ENCODE results near the gene FAM120C. TPM values are rescaled to one million over a fixed set of nuclear protein-coding genes. Genes with fewer than 3 reads are reported as not detected.

FAM120C gene
- total RNA-seq, 1 donor, result 8.6 TPM

- no peak overlapping the region for H3K4me3 ChIP-seq (ENCODE audit: low read depth, low read length)
- no peak for TF ChIP-seq CTCF (IDR thresholded peaks at IDR 0.05; ENCODE audit: insufficient read depth, low read depth, low read length)
- DNase-seq (ENCODE audit: low read depth), result no peak
Measured at GRCh38 chrX:54090880-54091279, 92.2 kb downstream of the FAM120C start.

- no peak overlapping the region for H3K4me3 ChIP-seq (ENCODE audit: low read depth, low read length)
- no peak for TF ChIP-seq CTCF (IDR thresholded peaks at IDR 0.05; ENCODE audit: insufficient read depth, low read depth, low read length)
Measured at GRCh38 chrX:54089191-54089590, 93.9 kb downstream of the FAM120C start.

GRCh38 chrX:54087661-54088060 is 95.4 kb downstream of the FAM120C start:
- no peak overlapping the region for H3K4me3 ChIP-seq (ENCODE audit: low read depth, low read length)
- no peak for DNase-seq (ENCODE audit: low read depth)
- TF ChIP-seq CTCF (IDR thresholded peaks at IDR 0.05; ENCODE audit: insufficient read depth, low read depth, low read length), result no peak

More at GRCh38 chrX:54089191-54089590, 93.9 kb downstream of the FAM120C start:
- DNase-seq (ENCODE audit: low read depth), result no peak

GRCh38 chrX:54085666-54086065 is 97.4 kb downstream of the FAM120C start:
- H3K4me3 ChIP-seq (ENCODE audit: low read depth, low read length), result no peak overlapping the region
- no peak for TF ChIP-seq CTCF (IDR thresholded peaks at IDR 0.05; ENCODE audit: insufficient read depth, low read depth, low read length)
- DNase-seq (ENCODE audit: low read depth), result no peak

- peak; percentile 55 for DNase-seq (ENCODE audit: low read depth)
- no peak for TF ChIP-seq CTCF (IDR thresholded peaks at IDR 0.05; ENCODE audit: insufficient read depth, low read depth, low read length)
- no peak overlapping the region for H3K4me3 ChIP-seq (ENCODE audit: low read depth, low read length)
Measured at GRCh38 chrX:54076903-54077302, 106.2 kb downstream of the FAM120C start.

DNA sequence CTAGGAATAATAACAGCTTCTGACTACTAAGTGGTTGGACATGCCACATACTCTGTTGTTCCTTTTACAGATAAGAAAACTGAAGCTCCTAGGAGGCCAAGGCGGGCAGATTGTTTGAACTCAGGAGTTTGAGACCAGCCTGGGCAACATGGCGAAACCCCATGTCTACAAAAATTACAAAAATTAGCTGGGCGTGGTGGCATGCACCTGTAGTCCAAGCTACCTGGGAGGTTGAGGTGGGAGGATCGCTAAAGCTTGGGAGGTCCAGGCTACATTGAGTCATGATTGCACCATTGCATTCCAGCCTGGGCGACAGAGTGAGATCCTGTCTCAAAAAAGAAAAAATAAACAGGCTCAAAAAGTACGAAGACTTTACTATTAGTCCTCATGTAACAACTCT is 108.2 kb downstream of the FAM120C start:
- no peak overlapping the region for H3K4me3 ChIP-seq (ENCODE audit: low read depth, low read length)
- no peak for DNase-seq (ENCODE audit: low read depth)
- no peak for TF ChIP-seq CTCF (IDR thresholded peaks at IDR 0.05; ENCODE audit: insufficient read depth, low read depth, low read length)

DNA sequence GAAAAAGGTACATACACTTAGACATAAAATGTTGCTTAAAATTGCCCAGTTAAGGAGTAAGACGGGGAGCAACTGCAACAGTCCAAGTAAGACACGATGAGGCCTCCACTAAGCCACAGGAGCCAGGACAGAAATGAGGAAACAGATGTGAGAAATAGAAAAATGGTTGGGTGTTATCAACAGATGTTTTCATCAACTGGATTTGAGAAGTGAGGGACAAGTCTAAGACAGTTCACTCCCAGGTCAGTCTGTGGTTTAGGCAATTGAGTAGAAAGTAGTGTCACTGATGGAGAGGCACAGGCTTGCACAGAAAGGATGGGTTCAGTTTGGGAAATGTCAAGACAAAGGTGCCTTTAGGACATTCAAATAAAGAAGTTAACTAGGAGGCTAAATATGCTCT is 115.3 kb downstream of the FAM120C start:
- no peak for TF ChIP-seq CTCF (IDR thresholded peaks at IDR 0.05; ENCODE audit: insufficient read depth, low read depth, low read length)
- no peak for DNase-seq (ENCODE audit: low read depth)
- H3K4me3 ChIP-seq (ENCODE audit: low read depth, low read length), result no peak overlapping the region
